GM12892 (cell line): ENCODE results near the gene ZNF416.
A peak's percentile ranks its signal among the peaks of the same experiment; 100 is the strongest.

Source experiments
- DNase-seq: peaks from one replicate; pipeline ENCODE4 v3.0.0; 2011; ENCODE audit not compliant: insufficient read length
- FAIRE-seq: peaks from 2 replicates; lab custom pipeline; 2011; peaks lifted over from hg19 to GRCh38; lab: Jason Lieb, UNC
- POLR2A ChIP-seq: IDR thresholded peaks from 2 replicates; pipeline ENCODE4 v1.6.1; 2011; ENCODE audit warnings: low read depth, low read length, control low read depth
- POLR2AphosphoS5 ChIP-seq: IDR thresholded peaks from 2 replicates; pipeline ENCODE4 v1.6.1; 2011; ENCODE audit warnings: low read depth, low read length, control low read depth
- TAF1 ChIP-seq: IDR thresholded peaks from 2 replicates; pipeline ENCODE4 v1.6.1; 2011; ENCODE audit warnings: low read depth, mild to moderate bottlenecking, control low read depth, low read length, borderline replicate concordance

Gene ZNF416

DNA sequence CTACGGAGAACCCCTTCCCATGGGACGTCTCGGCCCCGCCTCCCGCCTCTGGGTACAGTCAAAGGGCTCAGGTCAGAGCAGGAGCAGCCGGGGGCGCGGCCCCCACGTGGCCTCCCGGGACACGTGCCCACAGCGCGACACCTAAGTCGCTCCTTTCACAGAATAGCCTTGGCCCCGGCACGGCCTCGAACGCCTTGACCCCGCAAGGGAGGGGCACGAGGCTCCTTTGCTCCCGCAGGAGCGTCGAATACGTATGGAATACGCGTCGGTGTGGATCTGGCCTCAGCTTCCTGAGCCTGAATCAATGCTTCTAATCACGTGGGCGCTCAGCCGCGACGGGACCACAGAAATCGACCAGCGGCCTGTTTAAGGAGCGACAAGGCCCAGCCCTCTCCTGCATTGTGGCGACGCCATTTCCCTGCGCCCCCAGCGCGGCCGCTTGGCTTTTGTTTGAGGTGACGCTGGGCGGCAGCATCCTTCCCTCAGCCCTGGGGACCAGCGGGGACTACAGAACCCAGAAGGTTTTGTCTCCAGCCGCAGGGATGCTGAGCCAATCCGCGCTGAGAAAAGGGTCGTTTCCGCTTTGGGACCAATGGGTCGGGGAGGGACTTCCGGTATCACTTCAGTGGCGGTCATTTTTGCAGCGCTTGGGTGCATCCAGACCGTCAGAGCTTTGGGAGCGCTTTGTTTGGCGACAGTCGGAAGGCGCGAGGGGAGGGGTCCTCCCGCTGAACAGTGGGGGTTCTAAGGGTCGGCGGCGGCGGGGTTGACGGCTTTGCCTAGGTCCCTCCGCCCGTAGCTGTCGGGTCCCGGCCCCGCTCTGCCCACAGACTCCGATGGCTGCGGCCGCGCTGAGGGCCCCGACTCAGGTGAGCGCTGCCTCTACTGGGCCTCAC, 5.1 kb upstream of the ZNF416 start, which contains the start of gene ZIK1:
ZIK1 (plus strand) TSS at position 625 of the 896 bp plus-strand sequence; CDS start at position 837, 212 bp downstream.
- DNase-seq (peak; percentile 86), FAIRE-seq (peak; percentile 75)

DNA sequence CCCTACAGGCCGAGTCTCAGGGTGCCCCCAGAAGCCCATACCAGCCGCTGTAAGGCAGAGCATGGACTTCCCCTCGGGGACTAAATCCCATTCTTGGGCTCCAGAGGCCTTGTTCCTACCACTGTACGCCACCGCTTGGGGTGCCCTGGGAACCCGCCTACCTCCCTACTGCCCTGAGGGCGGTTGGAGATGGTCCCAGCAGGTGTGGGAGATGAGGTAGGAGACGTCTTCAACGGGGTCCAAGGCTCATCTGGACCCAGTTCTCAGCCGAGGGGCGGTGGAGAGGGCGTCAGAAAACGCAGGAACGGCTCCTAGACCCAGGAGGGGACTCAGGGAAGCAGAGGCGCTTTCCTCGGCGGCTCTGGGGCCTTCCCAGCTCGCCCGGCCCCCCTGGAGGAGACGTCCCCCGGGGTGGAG, 4.4 kb upstream of the ZNF416 start:
- FAIRE-seq, result no peak

More for the DNA sequence above, 5.1 kb upstream of the ZNF416 start, which contains the start of gene ZIK1:
- TF ChIP-seq POLR2A, result 0 out of 2 replicates have a peak, but pooled peaks have one; percentile 31
- TF ChIP-seq POLR2AphosphoS5, result no peak

DNA sequence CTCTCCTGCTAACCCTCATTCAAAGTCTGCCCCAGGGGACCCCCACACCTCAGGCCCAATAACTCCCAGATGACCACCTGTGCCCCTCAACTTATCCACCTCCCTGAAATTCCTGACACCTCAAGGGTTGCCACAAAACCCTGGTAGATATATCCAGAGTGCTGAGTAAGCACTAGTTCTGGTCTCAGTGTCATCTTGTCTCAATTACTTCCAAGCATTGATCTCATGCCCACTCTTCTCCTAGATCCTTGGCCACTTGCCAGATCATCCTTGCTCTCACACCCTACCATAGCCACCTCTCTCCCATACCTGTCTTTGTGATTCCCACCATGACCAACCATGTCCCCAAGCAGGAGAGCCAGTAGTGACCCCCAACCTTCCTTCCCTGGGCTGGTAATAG, 2.0 kb downstream of the ZNF416 start:
- TF ChIP-seq POLR2A (no peak), POLR2AphosphoS5 (no peak), TAF1 (no peak)
- no peak for FAIRE-seq
- DNase-seq, result no peak

More for the DNA sequence above, 4.4 kb upstream of the ZNF416 start:
- TF ChIP-seq POLR2A, result no peak
- TF ChIP-seq TAF1, result no peak
- TF ChIP-seq POLR2AphosphoS5, result no peak
- no peak for DNase-seq

DNA sequence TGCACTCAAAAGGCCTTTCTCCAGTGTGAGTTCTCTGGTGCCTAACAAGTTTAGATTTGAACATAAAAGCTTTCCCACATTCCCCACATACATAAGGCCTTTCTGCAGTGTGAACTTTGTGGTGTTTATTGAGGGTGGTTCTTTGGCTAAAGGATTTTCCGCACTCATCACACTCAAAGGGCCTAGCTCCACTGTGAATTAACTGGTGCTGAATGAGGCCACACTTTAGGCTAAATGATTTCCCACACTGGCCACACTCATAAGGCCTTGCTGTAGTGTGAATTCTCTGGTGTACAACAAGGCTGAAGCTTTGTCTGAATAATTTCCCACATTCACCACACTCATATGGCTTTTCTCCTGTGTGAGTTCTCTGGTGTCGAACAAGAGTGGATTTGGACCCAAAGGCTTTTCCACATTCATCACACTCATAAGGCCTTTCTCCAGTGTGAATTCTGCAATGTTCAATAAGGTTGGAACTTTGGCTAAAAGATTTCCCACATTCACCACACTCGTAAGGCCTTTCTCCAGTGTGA, 6.2 kb downstream of the ZNF416 start:
- no peak for DNase-seq
- no peak for FAIRE-seq
- no peak for TF ChIP-seq POLR2A
- TF ChIP-seq POLR2AphosphoS5, result no peak
- TF ChIP-seq TAF1, result no peak

- TF ChIP-seq POLR2A (0 out of 2 replicates have a peak, but pooled peaks have one; percentile 30), POLR2AphosphoS5 (no peak)
- FAIRE-seq (no peak), DNase-seq (no peak)
Measured at GRCh38 chr19:57570707-57571106, 8.0 kb downstream of the ZNF416 start.

GRCh38 chr19:57566396-57567265, 12.1 kb downstream of the ZNF416 start:
- no peak for TF ChIP-seq TAF1
- TF ChIP-seq POLR2AphosphoS5, result no peak
- TF ChIP-seq POLR2A, result no peak
- DNase-seq (no peak), FAIRE-seq (no peak)

GRCh38 chr19:57563547-57563946, 15.2 kb downstream of the ZNF416 start:
- FAIRE-seq (no peak), DNase-seq (no peak)
- TF ChIP-seq POLR2AphosphoS5, result no peak
- no peak for TF ChIP-seq POLR2A
- TF ChIP-seq TAF1, result no peak

DNA sequence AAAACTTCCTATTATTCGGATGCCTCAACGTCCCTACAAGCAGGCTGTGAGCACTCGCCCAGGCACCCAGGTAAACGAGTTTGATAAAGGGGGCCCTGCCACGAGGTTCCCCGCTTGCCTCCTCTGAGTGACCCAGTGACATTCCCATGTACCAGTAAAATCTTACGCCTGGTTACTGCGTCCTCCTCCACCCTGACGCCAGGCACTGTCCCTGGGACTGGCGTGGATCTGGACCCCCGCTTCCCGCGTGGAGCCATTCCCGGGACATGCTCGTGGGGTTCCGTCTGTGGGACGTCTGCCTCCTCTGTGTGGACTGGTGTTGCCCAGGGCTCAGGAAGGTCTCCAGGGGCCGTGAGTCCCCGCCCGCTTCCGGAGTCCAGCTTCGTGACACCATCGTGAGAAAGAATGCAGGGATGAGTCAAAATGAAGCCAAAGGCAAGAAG, 18.6 kb downstream of the ZNF416 start:
- no peak for TF ChIP-seq POLR2AphosphoS5
- TF ChIP-seq TAF1, result no peak
- TF ChIP-seq POLR2A, result no peak
- no peak for FAIRE-seq
- DNase-seq, result no peak

DNA sequence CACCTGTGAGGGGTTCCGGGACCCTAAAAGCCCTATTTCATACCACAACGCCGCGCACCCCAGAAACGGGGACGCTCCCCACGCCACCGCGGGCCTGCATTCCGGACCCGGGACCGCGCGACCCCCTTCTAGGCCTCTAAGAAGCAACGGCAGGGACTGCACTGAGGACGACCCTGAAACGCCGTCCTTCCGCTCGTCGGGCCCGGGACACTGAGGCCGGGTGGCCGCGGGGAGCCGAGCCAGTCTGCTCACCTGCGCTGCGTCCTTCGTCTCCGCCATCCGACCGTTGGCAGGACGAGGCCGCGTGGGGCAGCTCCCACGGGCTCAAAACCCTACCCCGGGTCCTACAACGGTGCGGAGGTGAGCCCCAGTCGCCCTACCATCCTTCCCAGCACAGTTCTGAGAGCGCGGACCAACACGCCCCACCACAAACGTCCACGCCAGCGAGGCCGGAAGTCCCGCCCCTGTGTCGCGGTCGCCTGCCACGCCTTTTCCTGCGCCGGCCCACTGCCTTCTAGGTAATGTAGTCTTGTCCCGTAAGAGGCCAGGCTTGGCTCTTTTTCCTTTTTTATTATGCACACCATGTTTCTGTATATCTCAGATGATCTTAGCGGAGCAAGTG, 19.2 kb downstream of the ZNF416 start, which contains the start of gene ZNF550:
ZNF550 (minus strand) TSS at position 460 of the 622 bp plus-strand sequence; CDS start at position 279, 181 bp downstream.
- DNase-seq, result peak; percentile 83
- peak; percentile 97 for FAIRE-seq
- TF ChIP-seq POLR2A (peak; percentile 77), POLR2AphosphoS5 (peak; percentile 80), TAF1 (peak; percentile 62)

DNA sequence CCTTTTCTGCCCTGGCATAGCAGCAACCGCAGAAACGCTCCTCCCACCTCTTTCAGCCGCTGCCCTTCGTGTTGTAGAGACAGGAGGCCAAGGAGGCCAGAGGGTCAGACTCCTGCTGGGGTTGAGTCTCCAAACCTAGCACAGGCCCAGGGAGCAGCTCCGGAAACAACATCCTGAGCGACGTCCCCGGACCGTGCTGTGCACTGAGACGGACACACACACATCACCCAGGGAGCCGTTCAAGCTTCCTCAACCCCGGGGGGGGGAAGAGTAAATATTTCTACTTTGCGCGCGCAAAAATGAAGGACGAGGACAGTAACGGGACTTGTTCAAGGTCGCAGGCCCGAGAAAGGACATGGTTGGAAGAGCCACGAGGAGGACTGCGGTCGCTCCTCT, 19.7 kb downstream of the ZNF416 start:
- TF ChIP-seq POLR2AphosphoS5 (no peak), POLR2A (no peak), TAF1 (no peak)
- DNase-seq, result peak; percentile 37
- peak; percentile 86 for FAIRE-seq
